Liver (tissue), 9 donors: ENCODE measurements around the gene GRIN3A. TPM values are rescaled to one million over a fixed set of nuclear protein-coding genes. Genes with fewer than 3 reads are reported as not detected.

Experiments used
- DNase-seq: peaks from one replicate; pipeline ENCODE4 v3.0.0-alpha.2; 2017; ENCODE audit warnings: low spot score
- H3K27ac ChIP-seq, 2 donors: one replicate each; pipeline ENCODE4 v1.7.0; 2013; ENCODE audit warnings: inconsistent platforms in 2 of 2, low read length in 2 of 2, control low read depth in 1 of 2, low read depth in 1 of 2, mild to moderate bottlenecking in 1 of 2
- H3K27me3 ChIP-seq, 4 donors: one replicate each; pipeline versions ENCODE4 v1.6.1 to v1.7.0; 2013; ENCODE audit warnings: low read length in 3 of 4, inconsistent platforms in 1 of 4, mild to moderate bottlenecking in 1 of 4, moderate library complexity in 1 of 4; ENCODE audit not compliant: control insufficient read depth in 4 of 4, insufficient read depth in 4 of 4
- H3K36me3 ChIP-seq, 4 donors: one replicate each; pipeline versions ENCODE4 v1.6.1 to v1.7.0; 2013; ENCODE audit warnings: low read length in 3 of 4, mild to moderate bottlenecking in 3 of 4, low read depth in 1 of 4, moderate library complexity in 1 of 4; ENCODE audit not compliant: control insufficient read depth in 4 of 4, insufficient read depth in 3 of 4
- H3K4me1 ChIP-seq, 4 donors: one replicate each; pipeline versions ENCODE4 v1.6.1 to v1.7.0; 2013; ENCODE audit warnings: low read length in 3 of 4, mild to moderate bottlenecking in 3 of 4, moderate library complexity in 1 of 4; ENCODE audit not compliant: control insufficient read depth in 4 of 4, insufficient read depth in 4 of 4
- H3K4me3 ChIP-seq, 3 donors: one replicate each; pipeline versions ENCODE4 v1.6.1 to v1.7.0; 2013; ENCODE audit warnings: low read length in 3 of 3, control low read depth in 1 of 3, low read depth in 1 of 3, mild to moderate bottlenecking in 1 of 3
- H3K9ac ChIP-seq, 2 donors: one replicate each; pipeline ENCODE4 v1.7.0; 2013; ENCODE audit warnings: low read length in 2 of 2, mild to moderate bottlenecking in 2 of 2, moderate library complexity in 2 of 2, control low read depth in 1 of 2, low read depth in 1 of 2
- H3K9me3 ChIP-seq, 4 donors: one replicate each; pipeline versions ENCODE4 v1.6.1 to v1.7.0; 2013; ENCODE audit warnings: low read length in 3 of 4; ENCODE audit not compliant: control insufficient read depth in 4 of 4
- ATF3 ChIP-seq: IDR thresholded peaks from 2 replicates; pipeline ENCODE4 v1.6.1; 2016; ENCODE audit warnings: antibody characterized with exemption
- CTCF ChIP-seq: fragments of 150-350 bp; IDR thresholded peaks from 2 replicates; pipeline ENCODE4 v1.5.1; 2017; ENCODE audit warnings: improper control_type of control experiment, low read depth, low read length; ENCODE audit not compliant: missing input control
- EGR1 ChIP-seq, 2 donors: IDR thresholded peaks; 2 replicates each; pipeline ENCODE4 v1.6.1; 2016 to 2018; ENCODE audit warnings: antibody characterized with exemption in 2 of 2, low read depth in 2 of 2
- FOXA1 ChIP-seq: IDR thresholded peaks from 2 replicates; pipeline ENCODE4 v1.6.1; 2016; ENCODE audit warnings: antibody characterized with exemption
- FOXA2 ChIP-seq: IDR thresholded peaks from 2 replicates; pipeline ENCODE4 v1.6.1; 2016; ENCODE audit warnings: antibody characterized with exemption
- GABPA ChIP-seq, 2 donors: IDR thresholded peaks in 1 of 2; conservative IDR thresholded peaks in 1 of 2; 2 replicates each; pipeline ENCODE4 v1.6.1; 2016; ENCODE audit warnings: antibody characterized with exemption in 2 of 2, mild to moderate bottlenecking in 1 of 2, moderate library complexity in 1 of 2
- HNF4G ChIP-seq: IDR thresholded peaks from 2 replicates; pipeline ENCODE4 v1.6.1; 2016; ENCODE audit warnings: antibody characterized with exemption
- MAX ChIP-seq: IDR thresholded peaks from 2 replicates; pipeline ENCODE4 v1.6.1; 2016; ENCODE audit warnings: antibody characterized with exemption
- NR2F2 ChIP-seq: IDR thresholded peaks from 2 replicates; pipeline ENCODE4 v1.6.1; 2016; ENCODE audit warnings: antibody characterized with exemption
- RAD21 ChIP-seq, 2 donors: IDR thresholded peaks; 2 replicates each; pipeline ENCODE4 v1.6.1; 2016; ENCODE audit warnings: antibody characterized with exemption in 2 of 2, mild to moderate bottlenecking in 2 of 2
- REST ChIP-seq: IDR thresholded peaks from 2 replicates; pipeline ENCODE4 v1.6.1; 2016; ENCODE audit warnings: antibody characterized with exemption, mild to moderate bottlenecking
- RXRA ChIP-seq, 2 donors: IDR thresholded peaks; 2 replicates each; pipeline ENCODE4 v1.6.1; 2017 to 2018; ENCODE audit warnings: antibody characterized with exemption in 2 of 2, mild to moderate bottlenecking in 1 of 2
- SP1 ChIP-seq: IDR thresholded peaks from 2 replicates; pipeline ENCODE4 v1.6.1; 2018; ENCODE audit warnings: antibody characterized with exemption, mild to moderate bottlenecking
- YY1 ChIP-seq: IDR thresholded peaks from 2 replicates; pipeline ENCODE4 v1.6.1; 2016; ENCODE audit warnings: antibody characterized with exemption, mild to moderate bottlenecking
- ZBTB33 ChIP-seq: IDR thresholded peaks from 2 replicates; pipeline ENCODE4 v1.6.1; 2016; ENCODE audit warnings: antibody characterized with exemption
- WGBS: extraction: QIAGEN DNeasy Blood & Tissue Kit; methylation state at CpG from one replicate; pipeline ENCODE4 v1.1.7; 2013; 5-methylcytosine and 5-hydroxymethylcytosine counted together
- polyA plus RNA-seq, 2 donors: library from polyadenylated mRNA; stranded (reverse) in 1 of 2; unstranded in 1 of 2; fragments of 200-250 nt in 1 of 2; fragments of >200 nt in 1 of 2; fragmentation: Nextera tagmentation in 1 of 2; extraction: Ambion mirVana in 1 of 2; gene quantifications; one replicate each; pipeline versions ENCODE4 v1.2.1 to v1.2.3, GENCODE V29; 2013 to 2015
- total RNA-seq, 2 donors: library from RNA; depleted of rRNA; stranded (reverse); fragments of >200 nt; gene quantifications; one replicate each; pipeline ENCODE4 v1.2.3, GENCODE V29; 2014
- donor health status: healthy.
- donor health status: healthy.
- donor health status: healthy.
- donor health status: healthy.
- donor health status: healthy.

Gene GRIN3A
- total and polyA plus RNA-seq, 4 donors: under 0.01 to 0.23 (median 0.09) TPM

GRCh38 chr9:101579711-101580545 is 158.5 kb downstream of the GRIN3A start (continued):
- TF ChIP-seq REST: no peak
- no peak for TF ChIP-seq YY1
- no peak for TF ChIP-seq MAX
- no peak for TF ChIP-seq ZBTB33
- no peak for TF ChIP-seq EGR1 (IDR thresholded peaks at IDR 0.05; ENCODE audit: low read depth in 2 of 2)
- no peak for TF ChIP-seq RXRA (IDR thresholded peaks at IDR 0.05)

- WGBS: 87% methylated on average over 3 of the region's 3 CpGs
- DNase-seq: no peak
- no peaks in the 10 kb centered on the region for H3K36me3 ChIP-seq
Observed at GRCh38 chr9:101578378-101578777, 160.1 kb downstream of the GRIN3A start.

GRCh38 chr9:101574731-101575333 is 163.6 kb downstream of the GRIN3A start:
- Histone ChIP-seq H3K9ac (no peak overlapping the region), H3K36me3 (peaks cover 0 to 5% (median 0%) of the 10 kb centered on the region in 4 donors), H3K4me1 (peaks cover 0 to 11% (median 6%) of the 10 kb centered on the region in 4 donors), H3K27me3 (no peaks in the 10 kb centered on the region), H3K4me3 (no peak overlapping the region), H3K9me3 (no peaks in the 10 kb centered on the region), H3K27ac (no peak overlapping the region)
- no peak for DNase-seq
- no peak for TF ChIP-seq NR2F2
- no peak for TF ChIP-seq HNF4G
- TF ChIP-seq EGR1 (IDR thresholded peaks at IDR 0.05; ENCODE audit: low read depth in 2 of 2): no peak
- TF ChIP-seq FOXA1: no peak
- TF ChIP-seq MAX: no peak
- TF ChIP-seq RAD21 (IDR thresholded peaks at IDR 0.05): no peak
- TF ChIP-seq CTCF: no peak
- no peak for TF ChIP-seq ATF3
- TF ChIP-seq GABPA (IDR thresholded peaks at IDR 0.05 in 1 of 2, conservative IDR thresholded peaks at IDR 0.05 in 1 of 2): no peak
- no peak for TF ChIP-seq FOXA2
- no peak for TF ChIP-seq YY1
- no peak for TF ChIP-seq REST

More at GRCh38 chr9:101578378-101578777, 160.1 kb downstream of the GRIN3A start:
- H3K27me3 ChIP-seq: no peaks in the 10 kb centered on the region
- peaks cover 0 to 11% (median 6%) of the 10 kb centered on the region in 4 donors for H3K4me1 ChIP-seq
- no peak overlapping the region for H3K27ac ChIP-seq
- no peaks in the 10 kb centered on the region for H3K9me3 ChIP-seq
- no peak for TF ChIP-seq SP1
- no peak overlapping the region for H3K4me3 ChIP-seq
- H3K9ac ChIP-seq: no peak overlapping the region
